Tongue (tissue), 2 donors: Measurements from ENCODE around the gene RNF213. TPM values are rescaled to one million over a fixed set of nuclear protein-coding genes. Genes with fewer than 3 reads are reported as not detected.
"Not testable (repeated sequence)": the region's sequence is repeated elsewhere in the genome, so short reads cannot be mapped to it uniquely, and the experiment has no call there.

ENCODE experiments used
- DNase-seq: peaks from one replicate; pipeline ENCODE4 v3.0.0-alpha.2; 2015
- total RNA-seq: library from RNA; depleted of rRNA; stranded (reverse); fragments of >200 nt; gene quantifications from one replicate; pipeline ENCODE4 v1.2.3, GENCODE V29; 2014

RNF213 gene
- total RNA-seq, 1 donor from 2014 or later, result 66.8 TPM

- DNase-seq, result no peak
Measured at GRCh38 chr17:80224683-80225082, 36.0 kb upstream of the RNF213 start.

DNA sequence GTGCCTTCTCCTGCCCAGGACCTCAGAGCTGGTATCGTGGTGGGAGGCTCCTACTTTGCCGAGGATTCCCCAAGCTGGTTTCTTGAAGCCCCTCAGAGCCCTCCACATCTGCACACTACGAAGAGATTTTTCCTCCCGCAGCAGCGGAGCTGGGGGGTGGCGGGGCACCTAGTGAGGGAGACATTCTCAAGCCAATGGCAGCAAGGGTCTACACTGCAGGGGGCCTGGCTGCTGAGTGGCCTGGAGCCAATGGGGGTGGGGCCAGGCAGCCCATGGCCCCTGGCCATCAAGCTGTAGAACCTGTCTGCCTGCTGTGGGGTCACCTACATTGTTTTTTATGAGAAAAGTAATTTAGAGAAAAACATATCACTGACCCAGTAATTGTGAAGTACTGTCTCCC is 35.4 kb upstream of the RNF213 start:
- DNase-seq, result no peak

DNA sequence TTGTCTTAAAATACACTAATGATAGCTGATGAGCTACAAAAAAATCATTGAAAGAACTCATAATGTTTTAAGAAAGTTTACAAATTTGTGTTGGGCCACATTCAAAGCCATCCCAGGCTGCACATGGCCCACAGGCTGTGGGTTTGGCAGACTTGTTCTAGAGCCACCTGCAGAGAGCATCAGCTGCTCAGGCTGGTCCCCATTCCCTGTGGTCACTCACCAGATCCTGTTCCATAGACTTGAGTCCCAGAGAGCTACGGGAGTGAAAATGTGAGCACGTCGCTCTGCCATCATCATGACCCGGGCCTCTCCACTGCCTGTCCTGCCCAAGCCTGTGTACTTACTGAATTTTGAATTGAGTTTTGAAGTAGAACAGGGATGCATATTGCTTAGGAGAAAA is 33.5 kb upstream of the RNF213 start:
- DNase-seq, result no peak

DNA sequence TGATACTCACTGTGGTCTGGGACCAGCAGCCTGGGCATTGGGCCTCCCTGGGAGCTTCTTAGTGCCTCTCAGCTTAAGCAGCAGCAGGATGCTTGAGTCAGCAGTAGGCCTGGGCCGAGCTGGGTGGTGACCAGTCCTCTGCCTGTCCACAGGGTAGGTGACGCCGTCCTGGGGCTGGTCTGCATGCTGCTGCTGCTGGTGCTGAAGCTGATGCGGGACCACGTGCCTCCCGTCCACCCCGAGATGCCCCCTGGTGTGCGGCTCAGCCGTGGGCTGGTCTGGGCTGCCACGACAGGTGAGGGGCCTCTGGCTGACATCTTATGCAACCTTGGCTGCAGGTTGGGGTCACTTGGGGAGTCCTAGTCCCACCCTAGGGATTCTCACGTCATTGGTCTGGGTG is 33.0 kb upstream of the RNF213 start:
- DNase-seq, result no peak

DNA sequence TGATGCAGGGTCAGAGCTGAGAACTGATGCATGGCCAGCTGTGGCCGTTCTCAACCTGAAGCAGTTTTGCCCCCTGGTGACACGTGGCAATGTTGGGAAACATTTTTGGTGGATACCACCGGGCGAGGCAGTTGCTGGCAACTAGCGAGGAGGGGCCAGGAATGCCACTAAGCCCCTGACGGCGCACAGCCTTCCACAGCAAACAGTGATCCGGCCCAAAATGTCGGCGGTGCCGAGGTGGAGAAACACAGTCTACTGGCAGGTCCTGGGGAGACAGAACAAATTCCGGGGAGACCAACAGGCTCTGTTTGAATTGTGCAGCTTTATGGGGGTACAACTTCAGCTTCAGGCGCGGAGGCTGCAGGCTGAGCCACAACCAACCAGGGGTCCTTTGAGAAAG is 32.2 kb upstream of the RNF213 start:
- no peak for DNase-seq

DNA sequence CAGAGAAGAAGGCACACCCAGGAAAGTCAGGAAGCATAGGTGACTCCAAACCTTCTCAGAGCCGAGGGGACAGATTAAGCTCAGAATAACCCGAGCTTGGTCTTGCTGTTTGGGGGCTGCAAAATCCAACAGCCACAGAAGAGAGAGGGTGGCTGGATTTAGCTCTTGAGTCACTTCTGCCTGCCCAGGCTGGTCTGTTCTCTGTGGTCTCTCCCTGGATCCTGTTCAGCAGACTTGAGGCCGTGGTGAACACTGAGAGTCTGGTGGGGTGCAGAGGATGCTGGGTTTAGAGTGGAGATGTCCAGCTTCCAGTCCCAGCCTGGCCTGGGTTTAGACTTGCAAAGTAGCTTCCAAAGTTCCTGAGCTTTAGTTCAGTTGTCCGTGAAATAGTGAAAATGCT is 31.6 kb upstream of the RNF213 start:
- DNase-seq, result no peak

DNA sequence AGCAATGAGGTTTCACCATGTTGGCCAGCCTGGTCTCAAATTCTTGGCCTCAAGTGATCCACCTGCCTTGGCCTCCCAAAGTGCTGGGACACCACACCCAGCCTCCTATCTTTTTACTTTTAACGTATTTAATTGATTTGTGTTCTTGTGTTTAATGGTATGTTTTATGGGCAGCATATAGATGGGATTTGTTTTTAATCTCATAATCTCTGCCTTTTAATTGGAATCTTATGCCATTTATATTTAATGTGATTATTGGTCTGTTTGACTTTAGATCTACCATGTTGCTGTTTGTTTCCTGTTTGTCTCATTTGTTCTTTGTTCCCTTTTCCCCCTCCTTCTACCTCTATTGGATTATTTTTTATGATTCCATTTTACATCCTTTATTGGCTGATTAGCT is 28.2 kb upstream of the RNF213 start:
- no peak for DNase-seq

DNA sequence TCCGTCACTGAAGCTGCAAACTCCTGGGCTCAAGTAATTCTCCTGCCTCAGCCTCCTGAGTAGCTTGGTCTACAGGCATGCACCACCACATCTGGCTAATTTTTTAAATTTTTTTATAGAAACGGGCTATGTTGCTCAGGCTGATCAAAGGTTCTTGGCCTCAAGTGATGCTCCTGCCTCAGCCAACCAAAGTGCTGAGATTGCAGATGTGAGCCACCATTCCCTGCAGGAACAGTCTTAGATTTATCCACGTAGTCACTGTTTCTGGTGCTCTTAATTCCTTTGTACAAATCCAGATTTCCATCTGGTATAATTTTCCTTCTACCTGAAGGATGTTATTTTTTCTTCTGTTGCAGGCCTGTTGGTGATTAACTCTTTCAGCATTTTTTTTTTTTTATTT is 27.4 kb upstream of the RNF213 start:
- no peak for DNase-seq

DNA sequence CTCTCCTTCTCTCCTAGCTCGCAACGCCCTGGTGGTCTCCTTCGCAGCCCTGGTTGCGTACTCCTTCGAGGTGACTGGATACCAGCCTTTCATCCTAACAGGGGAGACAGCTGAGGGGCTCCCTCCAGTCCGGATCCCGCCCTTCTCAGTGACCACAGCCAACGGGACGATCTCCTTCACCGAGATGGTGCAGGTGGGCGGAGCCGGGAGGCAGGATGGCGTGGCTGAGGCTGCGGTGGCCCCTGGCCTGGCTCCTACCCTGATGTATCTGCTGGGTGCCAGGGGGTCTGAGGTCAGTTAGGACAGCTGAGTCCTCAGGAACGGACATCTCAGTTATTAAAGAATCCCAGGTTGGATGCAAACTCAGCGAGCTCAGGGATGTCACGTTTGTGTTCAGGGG is 23.7 kb upstream of the RNF213 start:
- no peak for DNase-seq

- DNase-seq, result no peak
Measured at GRCh38 chr17:80237386-80237785, 23.3 kb upstream of the RNF213 start.

DNA sequence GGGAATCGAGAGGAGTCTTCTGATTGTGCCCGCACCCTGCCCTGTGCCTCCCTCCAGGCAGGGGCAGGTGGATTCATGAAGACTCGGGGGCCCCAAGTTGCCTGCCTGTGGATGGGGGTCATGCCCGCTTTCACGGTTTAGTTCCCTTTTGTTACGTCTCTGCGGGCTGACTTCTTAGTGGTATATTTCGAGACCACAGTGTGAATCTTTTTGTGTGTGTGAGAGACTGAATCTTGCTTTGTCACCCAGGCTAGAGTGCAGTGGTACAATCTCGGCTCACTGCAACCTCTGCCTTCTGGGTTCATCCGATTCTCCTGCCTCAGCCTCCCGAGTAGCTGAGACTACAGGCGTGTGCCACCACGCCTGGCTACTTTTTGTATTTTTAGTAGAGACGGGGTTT is 18.1 kb upstream of the RNF213 start:
- no peak for DNase-seq

- DNase-seq, result no peak
Measured at GRCh38 chr17:80243526-80244433, 16.9 kb upstream of the RNF213 start.

- not testable (repeated sequence) for DNase-seq
Measured at GRCh38 chr17:80244448-80244847, 16.2 kb upstream of the RNF213 start.

- DNase-seq, result no peak
Measured at GRCh38 chr17:80244871-80245509, 15.7 kb upstream of the RNF213 start.

- no peak for DNase-seq
Measured at GRCh38 chr17:80245566-80246265, 14.9 kb upstream of the RNF213 start.

DNA sequence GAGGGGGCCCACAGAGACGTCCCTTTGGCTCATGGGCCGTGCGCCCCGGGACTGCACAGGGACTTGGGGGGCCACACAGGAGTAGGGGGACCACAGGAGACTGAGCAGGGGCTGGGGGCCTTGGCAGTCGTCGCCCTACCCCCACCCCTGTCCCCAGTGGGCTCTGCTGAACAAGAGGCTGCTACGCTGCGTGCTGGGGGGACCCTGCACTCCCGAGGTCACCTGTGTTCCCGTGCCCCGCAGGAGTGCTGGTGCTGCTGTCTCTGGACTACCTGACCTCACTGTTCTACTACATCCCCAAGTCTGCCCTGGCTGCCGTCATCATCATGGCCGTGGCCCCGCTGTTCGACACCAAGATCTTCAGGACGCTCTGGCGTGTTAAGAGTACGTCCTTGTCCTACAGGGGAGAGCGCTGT is 14.4 kb upstream of the RNF213 start:
- DNase-seq, result no peak

DNA sequence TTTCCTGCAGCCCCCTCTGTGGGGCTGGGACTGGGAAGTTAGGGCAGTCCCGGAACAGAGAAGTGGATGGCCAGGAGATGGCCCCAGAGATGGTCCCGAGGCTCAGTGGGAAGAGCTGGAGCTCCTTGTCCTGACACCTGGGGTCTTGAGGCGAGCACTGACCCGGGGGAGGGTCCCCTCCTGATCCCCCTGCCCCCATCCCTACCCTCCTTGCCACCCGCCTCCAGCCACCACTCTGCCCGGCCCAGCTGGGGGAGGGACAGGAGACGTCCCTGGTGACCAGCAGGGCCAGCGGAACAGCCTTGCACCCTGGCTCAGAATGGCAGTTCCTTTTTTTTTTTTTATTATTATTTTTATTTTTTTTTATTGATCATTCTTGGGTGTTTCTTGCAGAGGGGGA is 13.9 kb upstream of the RNF213 start:
- DNase-seq, result no peak

- no peak for DNase-seq
Measured at GRCh38 chr17:80247561-80247960, 13.1 kb upstream of the RNF213 start.

DNA sequence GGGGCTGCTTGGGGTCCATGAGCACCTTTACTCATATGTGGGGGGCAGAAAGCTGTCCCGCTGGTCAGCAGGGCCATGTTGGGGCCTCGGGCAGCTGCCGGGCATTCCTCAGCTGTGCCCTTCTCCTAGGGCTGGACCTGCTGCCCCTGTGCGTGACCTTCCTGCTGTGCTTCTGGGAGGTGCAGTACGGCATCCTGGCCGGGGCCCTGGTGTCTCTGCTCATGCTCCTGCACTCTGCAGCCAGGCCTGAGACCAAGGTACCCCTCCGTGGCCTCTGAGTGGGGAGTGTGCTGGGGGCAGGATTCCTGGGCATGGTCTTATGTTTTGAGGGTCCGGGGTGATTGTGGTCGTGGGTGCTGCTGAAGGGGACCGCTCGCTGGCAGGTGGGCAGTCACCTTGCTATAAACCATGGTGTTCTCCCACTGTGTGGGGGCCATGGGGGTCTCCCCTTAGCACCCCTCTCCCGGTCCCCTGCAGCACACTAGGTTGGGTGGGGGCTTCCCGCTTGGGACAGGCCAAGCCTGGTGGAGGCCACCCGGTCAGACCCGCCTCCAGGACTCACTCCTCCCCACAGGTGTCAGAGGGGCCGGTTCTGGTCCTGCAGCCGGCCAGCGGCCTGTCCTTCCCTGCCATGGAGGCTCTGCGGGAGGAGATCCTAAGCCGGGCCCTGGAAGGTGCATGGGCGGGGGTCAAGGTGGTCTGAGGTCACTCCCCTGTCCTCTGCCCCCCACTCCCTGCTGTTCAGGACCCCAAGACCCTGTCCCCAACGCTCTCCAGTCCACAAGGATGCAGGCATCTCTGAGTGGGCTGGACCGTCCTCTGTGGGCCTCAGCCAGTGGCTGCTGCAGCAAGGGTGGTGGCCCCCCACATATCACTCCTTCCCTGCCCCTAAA is 12.4 kb upstream of the RNF213 start:
- DNase-seq, result no peak

DNA sequence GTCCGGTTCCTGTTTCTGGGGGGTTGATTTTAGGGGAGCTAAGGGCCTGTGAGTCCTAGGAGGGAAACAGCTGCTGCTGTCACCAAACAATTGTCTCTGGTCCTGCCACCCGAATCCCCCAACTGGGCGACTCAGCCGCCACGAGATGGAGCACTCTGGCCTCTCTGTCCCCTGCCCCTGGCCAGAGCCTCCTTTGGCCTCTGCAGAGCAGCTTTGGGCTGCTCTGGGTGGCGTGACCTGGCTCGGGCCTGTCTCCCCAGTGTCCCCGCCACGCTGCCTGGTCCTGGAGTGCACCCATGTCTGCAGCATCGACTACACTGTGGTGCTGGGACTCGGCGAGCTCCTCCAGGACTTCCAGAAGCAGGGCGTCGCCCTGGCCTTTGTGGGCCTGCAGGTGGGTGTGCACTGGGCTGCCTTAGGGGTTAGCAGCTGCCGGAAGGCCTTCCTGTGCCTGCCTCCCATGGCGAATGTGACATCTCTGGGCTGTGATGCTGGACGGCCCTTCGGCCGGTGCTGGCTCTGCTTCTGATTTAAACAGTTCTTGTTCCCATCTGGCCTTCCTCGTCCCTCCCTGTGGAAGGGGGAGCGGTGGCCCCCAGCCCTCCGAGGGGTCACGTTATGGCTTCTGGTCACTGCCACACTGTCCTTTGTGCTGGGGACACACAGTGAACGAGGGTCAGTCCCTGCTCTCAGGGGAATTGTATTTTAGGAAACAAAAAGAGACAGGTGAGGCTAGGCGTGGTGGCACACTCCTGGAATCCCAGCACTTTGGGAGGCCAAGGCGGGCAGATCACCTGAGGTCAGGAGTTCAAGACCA is 11.6 kb upstream of the RNF213 start:
- DNase-seq, result no peak

DNA sequence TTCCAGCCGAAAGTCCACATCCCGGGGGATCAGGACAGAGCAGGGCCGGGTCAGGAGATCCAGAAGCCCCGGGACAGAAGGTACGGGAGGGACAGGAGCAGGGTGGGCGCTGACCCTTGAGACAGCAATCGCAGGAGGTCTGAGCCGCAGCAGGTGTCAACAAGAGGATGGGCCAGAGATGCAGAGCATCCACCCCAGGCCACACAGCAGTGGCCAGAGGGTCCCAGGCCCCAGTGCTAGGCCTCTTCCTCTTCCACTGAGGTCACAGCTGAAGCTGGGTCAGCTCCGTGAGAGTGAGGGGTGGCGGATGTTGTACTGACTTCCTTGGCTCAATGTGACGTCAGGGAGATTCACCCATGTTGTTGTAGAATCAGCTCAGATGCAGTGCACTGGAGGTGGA is 8.7 kb upstream of the RNF213 start:
- DNase-seq, result no peak
